ENCODE measurements around the gene MSI2. TPM values are rescaled to one million over a fixed set of nuclear protein-coding genes. Genes with fewer than 3 reads are reported as not detected.

Gene MSI2
- polyA plus RNA-seq, 1 donor from 2014 or later = 3.8 TPM

DNA sequence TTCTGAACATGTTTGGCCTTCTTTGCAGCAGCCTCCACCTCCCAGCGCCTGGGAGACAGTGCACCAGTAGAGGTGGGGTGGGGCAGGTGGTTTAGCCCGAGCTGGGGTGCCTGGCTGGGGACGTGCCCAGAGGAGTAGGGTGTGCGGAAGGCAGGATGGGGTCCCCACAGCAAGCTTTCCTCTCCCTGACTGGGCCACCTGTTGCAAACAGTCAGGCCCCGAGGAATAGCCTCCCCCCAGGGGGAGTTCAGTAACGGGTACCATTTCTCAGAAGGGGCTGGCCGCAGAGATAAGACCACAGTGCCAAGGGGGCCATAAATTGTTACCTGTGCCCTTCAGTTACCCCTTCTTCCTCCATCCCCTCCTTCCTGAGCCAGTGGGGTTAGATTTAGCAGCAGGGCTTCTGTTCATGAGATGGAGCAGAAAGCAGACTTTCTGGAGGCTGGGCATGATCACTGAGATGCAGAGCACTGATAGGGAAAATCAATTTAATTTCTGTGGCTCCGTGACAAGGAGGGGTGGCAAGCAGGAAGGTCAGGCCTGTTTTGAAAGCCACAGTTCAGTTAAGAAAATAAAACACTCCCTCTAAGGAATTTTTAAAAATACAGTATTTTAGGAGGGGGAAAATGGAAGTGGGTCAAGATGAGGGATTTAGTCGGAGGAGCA lies 181.9 kb downstream of the MSI2 start:
- peaks cover 36 to 57% (median 36%) of the 10 kb centered on the region in 3 donors for H3K4me1 Mint-ChIP-seq
- peaks cover 7% of the 10 kb centered on the region for H3K36me3 Mint-ChIP-seq
- no peaks in the 10 kb centered on the region for H3K9me3 Mint-ChIP-seq
- no peak overlapping the region for H3K27ac Mint-ChIP-seq
- no peaks in the 10 kb centered on the region for H3K27me3 Mint-ChIP-seq
- H3K4me3 Mint-ChIP-seq = no peak overlapping the region

DNA sequence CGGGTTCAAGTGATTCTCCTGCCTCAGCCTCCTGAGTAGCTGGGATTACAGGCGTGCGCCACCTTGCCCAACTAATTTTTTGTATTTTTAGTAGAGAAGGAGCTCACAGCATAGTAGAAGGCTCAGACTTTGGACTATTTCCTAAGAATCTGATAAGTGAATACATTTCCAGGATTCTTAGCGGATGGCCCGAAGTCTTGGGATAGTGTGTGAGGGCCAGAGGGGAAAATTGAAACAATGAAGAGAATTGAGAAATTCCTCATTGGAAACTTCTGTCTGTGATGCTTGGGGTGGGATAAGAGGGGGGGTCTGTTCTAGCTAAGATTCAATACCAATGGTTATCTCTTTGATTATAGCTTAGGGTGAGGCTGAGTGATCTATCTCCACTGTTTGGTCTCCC lies 183.3 kb downstream of the MSI2 start:
- peak overlapping the region in 1 of 3 donors; percentile 85 for H3K27ac Mint-ChIP-seq
- no peaks in the 10 kb centered on the region for H3K27me3 Mint-ChIP-seq
- H3K4me3 Mint-ChIP-seq = peak overlapping the region in 1 of 4 donors; percentile 82
- peaks cover 41 to 57% (median 41%) of the 10 kb centered on the region in 3 donors for H3K4me1 Mint-ChIP-seq
- no peaks in the 10 kb centered on the region for H3K9me3 Mint-ChIP-seq
- peaks cover 7% of the 10 kb centered on the region for H3K36me3 Mint-ChIP-seq

GRCh38 chr17:57440522-57441269 lies 184.4 kb downstream of the MSI2 start:
- Mint-ChIP-seq H3K27ac (peak overlapping the region in 1 of 3 donors; percentile 85), H3K4me1 (peaks cover 44 to 63% (median 46%) of the 10 kb centered on the region in 3 donors), H3K36me3 (peaks cover 7% of the 10 kb centered on the region), H3K27me3 (no peaks in the 10 kb centered on the region), H3K4me3 (no peak overlapping the region), H3K9me3 (no peaks in the 10 kb centered on the region)

DNA sequence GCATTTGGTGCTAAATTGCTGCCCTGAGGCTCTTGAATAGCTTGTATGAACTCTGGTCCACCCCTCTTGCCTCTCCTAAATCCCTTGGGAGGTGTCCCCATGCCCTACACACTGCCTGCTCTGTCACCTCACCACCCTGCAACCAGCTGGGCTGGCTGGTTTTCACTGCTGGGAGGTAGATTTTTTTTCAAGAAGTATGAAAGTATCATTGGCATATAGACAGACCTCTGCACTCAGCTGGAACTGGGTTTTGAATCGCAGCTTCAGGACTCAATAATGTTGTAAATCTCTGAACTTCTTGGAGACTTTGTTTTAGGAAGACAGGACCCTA lies 184.9 kb downstream of the MSI2 start:
- Mint-ChIP-seq H3K27me3 (no peaks in the 10 kb centered on the region), H3K4me1 (peaks cover 46 to 65% (median 49%) of the 10 kb centered on the region in 3 donors), H3K9me3 (no peaks in the 10 kb centered on the region), H3K4me3 (peak overlapping the region in 1 of 4 donors; percentile 53), H3K36me3 (peaks cover 9% of the 10 kb centered on the region), H3K27ac (peak overlapping the region in 1 of 3 donors; percentile 1)

DNA sequence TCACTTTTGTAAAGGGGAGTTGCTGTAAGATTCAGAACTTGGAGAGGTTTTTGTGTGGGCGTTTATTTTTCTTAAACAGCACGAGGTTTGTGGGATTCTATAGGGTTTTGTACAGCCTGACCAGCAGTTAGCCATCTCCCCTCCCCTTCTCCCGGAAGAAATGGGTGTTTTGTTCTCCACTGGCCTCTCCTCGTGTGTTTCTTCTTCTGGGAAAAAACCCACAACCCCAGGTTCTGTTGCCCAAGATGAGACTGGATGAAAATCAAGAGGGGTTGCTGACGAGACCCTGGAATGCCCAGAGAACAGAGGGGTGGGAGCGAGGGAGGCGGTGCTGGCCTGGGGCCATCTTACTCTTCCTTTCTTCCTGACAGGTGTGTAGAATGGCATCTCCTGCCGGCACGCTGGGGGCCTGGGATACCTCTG lies 186.1 kb downstream of the MSI2 start:
- no peaks in the 10 kb centered on the region for H3K9me3 Mint-ChIP-seq

GRCh38 chr17:57442914-57443571 lies 186.7 kb downstream of the MSI2 start:
- Mint-ChIP-seq H3K27ac (peak overlapping the region in 1 of 3 donors; percentile 68), H3K36me3 (peaks cover 10% of the 10 kb centered on the region), H3K4me1 (peaks cover 42 to 73% (median 57%) of the 10 kb centered on the region in 3 donors), H3K27me3 (no peaks in the 10 kb centered on the region), H3K9me3 (no peaks in the 10 kb centered on the region), H3K4me3 (peak overlapping the region in 2 of 4 donors; percentile 39 to 85)

More for the DNA sequence above, 186.1 kb downstream of the MSI2 start:
- Mint-ChIP-seq H3K4me1 (peaks cover 44 to 67% (median 53%) of the 10 kb centered on the region in 3 donors), H3K27me3 (no peaks in the 10 kb centered on the region), H3K36me3 (peaks cover 5% of the 10 kb centered on the region), H3K27ac (no peak overlapping the region), H3K4me3 (peak overlapping the region in 2 of 4 donors; percentile 39 to 75)

DNA sequence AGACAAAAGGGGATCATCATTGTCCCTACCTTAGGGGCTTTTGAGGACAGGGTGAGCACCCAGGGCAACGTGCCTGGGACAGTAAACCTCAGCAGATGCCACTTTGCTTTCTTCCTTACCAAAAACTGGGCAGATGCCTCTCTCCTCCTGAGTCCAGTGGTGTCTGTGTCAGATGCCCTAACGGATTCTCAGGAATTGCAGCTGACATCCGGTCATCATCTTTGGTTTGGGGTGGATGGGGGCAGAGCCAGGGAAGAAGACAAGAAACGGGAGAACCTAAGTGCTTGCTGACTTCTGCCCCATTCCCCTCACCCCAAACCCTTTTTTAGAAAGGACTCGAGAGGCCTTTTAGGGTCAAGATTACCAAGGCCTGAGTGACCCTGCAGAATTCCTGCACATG lies 187.5 kb downstream of the MSI2 start:
- peaks cover 11% of the 10 kb centered on the region for H3K36me3 Mint-ChIP-seq
- H3K9me3 Mint-ChIP-seq = no peaks in the 10 kb centered on the region
- H3K27me3 Mint-ChIP-seq = no peaks in the 10 kb centered on the region
- H3K4me3 Mint-ChIP-seq = peak overlapping the region in 1 of 4 donors; percentile 85
- no peak overlapping the region for H3K27ac Mint-ChIP-seq
- peaks cover 42 to 75% (median 55%) of the 10 kb centered on the region in 3 donors for H3K4me1 Mint-ChIP-seq

DNA sequence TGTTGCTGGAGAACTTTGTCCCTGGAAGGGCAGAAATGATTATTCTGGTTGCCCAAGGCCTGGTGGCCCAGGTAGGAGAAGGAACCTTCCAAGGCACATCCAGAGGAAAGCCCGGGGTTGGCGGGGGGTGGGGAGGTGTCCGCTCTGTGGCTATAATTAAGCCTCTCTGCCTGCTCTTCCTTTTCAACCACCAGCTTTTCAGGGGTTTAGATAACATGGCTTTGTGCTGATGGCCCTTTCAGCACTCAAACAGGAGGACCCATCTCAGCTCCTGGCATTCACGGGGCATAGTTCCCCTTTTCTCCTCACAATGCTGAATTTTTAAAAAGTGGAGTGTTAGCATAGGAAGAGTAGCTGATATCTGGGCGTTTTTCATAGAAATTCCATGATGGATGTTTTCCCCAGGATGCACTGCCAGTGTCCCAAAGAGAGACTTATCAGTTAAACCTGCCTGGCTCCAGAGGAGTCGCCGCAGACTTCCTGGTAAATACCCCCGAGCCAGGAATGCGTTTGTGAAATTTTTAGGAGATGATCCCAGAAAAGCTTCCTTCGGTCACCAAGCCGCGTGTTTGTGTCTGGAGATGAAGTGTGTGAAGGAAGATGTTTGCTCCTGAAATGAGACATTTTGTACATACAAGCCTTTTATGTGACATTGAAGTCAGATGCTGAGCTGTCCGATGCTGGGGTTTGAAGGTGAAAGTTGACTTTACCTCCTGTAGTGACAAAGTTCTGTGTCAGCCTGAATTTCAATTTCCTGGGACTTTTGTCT lies 188.5 kb downstream of the MSI2 start:
- peaks cover 36 to 65% (median 49%) of the 10 kb centered on the region in 3 donors for H3K4me1 Mint-ChIP-seq
- no peak overlapping the region for H3K4me3 Mint-ChIP-seq
- no peaks in the 10 kb centered on the region for H3K9me3 Mint-ChIP-seq
- peak overlapping the region in 1 of 3 donors; percentile 80 for H3K27ac Mint-ChIP-seq
- peaks cover 11% of the 10 kb centered on the region for H3K36me3 Mint-ChIP-seq
- no peaks in the 10 kb centered on the region for H3K27me3 Mint-ChIP-seq

GRCh38 chr17:57445772-57446472 lies 189.6 kb downstream of the MSI2 start:
- Mint-ChIP-seq H3K9me3 (no peaks in the 10 kb centered on the region), H3K36me3 (peaks cover 13% of the 10 kb centered on the region), H3K4me1 (peaks cover 28 to 56% (median 41%) of the 10 kb centered on the region in 3 donors), H3K4me3 (no peak overlapping the region), H3K27ac (peak overlapping the region in 1 of 3 donors; percentile 37), H3K27me3 (no peaks in the 10 kb centered on the region)

GRCh38 chr17:57447357-57447989 lies 191.2 kb downstream of the MSI2 start:
- Mint-ChIP-seq H3K27ac (peak overlapping the region in 1 of 3 donors; percentile 70), H3K4me3 (peak overlapping the region in 1 of 4 donors; percentile 9), H3K9me3 (no peaks in the 10 kb centered on the region), H3K36me3 (peaks cover 16% of the 10 kb centered on the region), H3K27me3 (no peaks in the 10 kb centered on the region), H3K4me1 (peaks cover 21 to 48% (median 31%) of the 10 kb centered on the region in 3 donors)

DNA sequence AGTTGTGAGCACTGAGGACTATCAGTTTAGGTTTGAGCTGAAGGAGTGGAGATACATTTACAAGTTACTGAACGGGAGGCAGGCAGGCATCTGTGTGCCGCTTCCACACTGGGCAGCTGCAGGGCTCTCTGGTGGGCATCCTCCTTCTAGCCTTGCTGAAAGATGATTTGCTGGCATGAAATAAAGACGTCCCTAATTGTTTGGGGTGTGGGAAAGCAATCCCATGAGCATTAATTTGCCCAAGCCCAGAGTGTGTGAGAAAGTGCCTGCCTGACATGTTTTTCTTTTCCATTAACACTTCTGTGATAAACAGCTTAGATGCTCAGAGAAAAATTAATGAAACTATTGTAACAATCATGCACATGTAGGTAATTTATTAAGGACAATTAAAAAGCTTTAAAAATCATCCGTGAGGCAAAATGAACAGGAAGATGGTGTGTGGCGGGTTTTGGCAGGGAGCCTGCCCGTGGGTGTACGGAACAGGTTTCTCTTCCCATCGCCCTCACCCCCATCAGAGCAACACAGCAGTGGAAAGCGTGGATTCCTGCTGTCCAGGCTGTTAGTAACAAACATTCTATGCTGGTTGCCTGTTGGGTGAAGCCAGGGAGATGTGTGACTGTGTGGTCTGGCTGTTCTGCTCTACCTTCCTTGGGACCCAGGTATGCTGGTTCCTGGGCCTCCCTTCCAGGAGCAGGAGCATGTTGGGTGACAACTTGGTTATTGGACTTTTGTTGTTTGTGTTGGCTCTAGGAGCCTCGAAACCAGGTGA lies 191.9 kb downstream of the MSI2 start:
- Mint-ChIP-seq H3K4me3 (peak overlapping the region in 1 of 4 donors; percentile 76), H3K36me3 (peaks cover 16% of the 10 kb centered on the region), H3K9me3 (no peaks in the 10 kb centered on the region), H3K4me1 (peaks cover 20 to 41% (median 26%) of the 10 kb centered on the region in 3 donors), H3K27me3 (no peaks in the 10 kb centered on the region), H3K27ac (peak overlapping the region in 1 of 3 donors; percentile 70)

DNA sequence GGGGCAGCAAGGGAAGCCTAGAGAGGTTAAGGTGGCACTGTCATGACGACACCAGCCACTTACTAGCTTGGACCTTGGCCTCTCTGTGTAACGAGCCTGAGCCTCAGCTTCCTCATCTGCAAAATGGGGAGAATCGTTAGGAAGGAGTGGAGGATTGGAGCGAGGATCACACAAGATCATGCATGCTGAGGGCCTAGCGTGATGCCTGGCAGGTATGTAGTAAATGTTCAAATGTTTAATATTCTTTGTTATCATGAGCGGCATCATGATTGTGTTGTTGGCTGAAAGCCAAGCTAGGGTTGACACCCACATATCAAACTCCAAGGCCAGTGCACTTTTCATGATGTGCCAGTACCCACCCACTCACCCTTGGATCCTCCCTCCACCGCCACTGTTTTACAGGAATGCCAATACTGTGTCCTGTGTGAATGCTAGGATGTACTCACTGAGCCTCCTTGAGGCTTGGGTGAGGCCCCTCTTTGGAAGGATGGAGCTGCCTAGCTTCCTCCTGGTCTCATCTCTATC lies 192.5 kb downstream of the MSI2 start:
- no peak overlapping the region for H3K4me3 Mint-ChIP-seq
- peak overlapping the region in 1 of 3 donors; percentile 35 for H3K27ac Mint-ChIP-seq
- H3K9me3 Mint-ChIP-seq = no peaks in the 10 kb centered on the region
- peaks cover 16% of the 10 kb centered on the region for H3K36me3 Mint-ChIP-seq
- no peaks in the 10 kb centered on the region for H3K27me3 Mint-ChIP-seq
- peaks cover 14 to 38% (median 27%) of the 10 kb centered on the region in 3 donors for H3K4me1 Mint-ChIP-seq

GRCh38 chr17:57451191-57451590 lies 194.9 kb downstream of the MSI2 start:
- no peaks in the 10 kb centered on the region for H3K27me3 Mint-ChIP-seq
- peaks cover 16 to 34% (median 28%) of the 10 kb centered on the region in 3 donors for H3K4me1 Mint-ChIP-seq
- H3K4me3 Mint-ChIP-seq = no peak overlapping the region
- H3K36me3 Mint-ChIP-seq = peaks cover 12% of the 10 kb centered on the region
- H3K9me3 Mint-ChIP-seq = no peaks in the 10 kb centered on the region
- H3K27ac Mint-ChIP-seq = no peak overlapping the region
